HG02763 (cell line): ENCODE measurements around the gene NUDT2.
"Not testable (repeated sequence)": the region's sequence is repeated elsewhere in the genome, so short reads cannot be mapped to it uniquely, and the experiment has no call there.

Experiments
- ATAC-seq: cut with Tn5 transposase; IDR thresholded peaks from one replicate; pipeline ENCODE4 v1.9.1; 2021; ENCODE audit warnings: mild to moderate bottlenecking, moderate library complexity; ENCODE audit not compliant: unreplicated experiment

The NUDT2 gene

GRCh38 chr9:34328987-34329832 is at the start of gene NUDT2, which contains the start of gene KIF24:
Gene NUDT2, plus strand, starts transcription at chr9:34329569. Its CDS starts 9,471 bp downstream, at chr9:34339040.
Gene KIF24, minus strand, starts transcription at chr9:34329268. Its CDS starts 17,922 bp downstream, at chr9:34311346.
- ATAC-seq: peak; percentile 92

GRCh38 chr9:34282096-34282495 is 47.3 kb upstream of the NUDT2 start:
- ATAC-seq: no peak

DNA sequence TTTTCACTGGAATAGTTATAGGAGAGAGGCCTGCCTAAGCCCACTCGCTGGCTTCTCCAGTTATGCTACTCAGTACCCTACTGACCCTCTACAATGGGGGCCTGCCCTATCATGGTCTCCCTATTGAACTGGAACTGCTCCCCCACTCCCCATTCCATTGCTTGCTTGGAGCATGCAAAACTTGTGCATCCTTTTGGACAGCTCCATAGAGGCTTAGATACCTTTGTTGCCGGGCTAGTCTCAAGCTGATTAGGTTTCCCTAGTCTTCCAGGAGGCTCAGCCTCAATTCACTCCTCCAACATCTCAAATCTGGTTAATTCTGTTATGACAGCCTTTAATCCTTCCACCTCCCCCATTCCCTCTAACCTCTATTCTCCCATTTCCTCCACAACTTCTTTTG is 40.2 kb upstream of the NUDT2 start:
- no peak for ATAC-seq

- no peak for ATAC-seq
Measured at GRCh38 chr9:34291023-34291422, 38.3 kb upstream of the NUDT2 start.

GRCh38 chr9:34291423-34291822 is 37.9 kb upstream of the NUDT2 start:
- ATAC-seq: no peak

GRCh38 chr9:34292552-34292951 is 36.8 kb upstream of the NUDT2 start:
- no peak for ATAC-seq

DNA sequence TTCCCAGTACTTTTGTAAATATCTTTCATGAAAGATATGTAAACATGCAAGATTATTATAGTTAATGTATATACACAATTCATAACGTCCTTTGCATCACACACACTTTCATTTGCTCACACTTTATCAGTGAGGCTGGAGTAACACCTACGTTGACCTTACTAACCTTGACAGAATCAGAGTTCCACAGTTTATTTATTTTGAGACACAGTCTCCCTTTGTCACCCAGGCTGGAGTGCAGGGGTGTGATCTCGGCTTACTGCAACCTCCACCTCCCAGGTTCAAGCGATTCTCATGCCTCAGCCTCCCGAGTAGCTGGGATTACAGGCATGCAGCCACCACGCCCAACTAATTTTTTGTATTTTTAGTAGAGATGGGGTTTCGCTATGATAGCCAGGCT is 28.3 kb upstream of the NUDT2 start:
- not testable (repeated sequence) for ATAC-seq

DNA sequence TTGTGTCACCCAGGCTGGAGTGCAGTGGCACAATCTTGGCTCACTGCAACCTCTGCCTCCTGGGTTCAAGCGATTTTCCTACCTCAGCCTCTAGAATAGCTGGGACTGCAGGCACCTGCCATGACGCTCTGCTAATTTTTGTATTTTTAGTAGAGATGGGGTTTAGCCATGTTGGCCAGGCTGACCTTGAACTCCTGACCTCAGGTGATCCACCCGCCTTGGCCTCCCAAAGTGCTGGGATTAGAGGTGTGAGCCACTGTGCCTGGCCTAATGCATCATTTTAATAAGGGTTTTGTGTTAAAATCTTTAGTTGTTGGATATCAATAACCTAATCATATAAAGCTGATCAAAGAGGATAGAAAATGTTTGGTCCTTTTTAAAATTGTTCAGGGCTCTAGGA is 21.1 kb upstream of the NUDT2 start:
- not testable (repeated sequence) for ATAC-seq

DNA sequence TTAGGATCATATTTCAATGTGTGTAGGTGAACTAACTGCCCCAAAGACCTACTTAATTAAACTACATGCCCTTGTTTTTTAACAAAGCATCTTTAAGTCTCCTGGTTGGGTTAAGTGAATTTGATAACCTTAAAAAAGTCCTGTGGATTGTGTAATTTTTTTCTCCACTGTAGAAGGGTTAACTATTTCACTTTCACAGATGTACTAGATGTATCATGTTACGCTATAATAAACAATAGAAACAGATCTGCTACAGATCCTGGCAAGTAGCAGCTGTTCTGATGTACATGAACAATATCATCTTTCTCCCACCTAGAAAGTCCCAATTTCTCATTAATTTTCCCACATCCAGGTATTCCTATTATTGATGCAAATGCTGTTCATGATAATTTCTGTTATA is 19.2 kb upstream of the NUDT2 start:
- no peak for ATAC-seq

GRCh38 chr9:34311499-34312185 is 17.7 kb upstream of the NUDT2 start:
- no peak for ATAC-seq

GRCh38 chr9:34317436-34317835 is 11.9 kb upstream of the NUDT2 start:
- no peak for ATAC-seq

DNA sequence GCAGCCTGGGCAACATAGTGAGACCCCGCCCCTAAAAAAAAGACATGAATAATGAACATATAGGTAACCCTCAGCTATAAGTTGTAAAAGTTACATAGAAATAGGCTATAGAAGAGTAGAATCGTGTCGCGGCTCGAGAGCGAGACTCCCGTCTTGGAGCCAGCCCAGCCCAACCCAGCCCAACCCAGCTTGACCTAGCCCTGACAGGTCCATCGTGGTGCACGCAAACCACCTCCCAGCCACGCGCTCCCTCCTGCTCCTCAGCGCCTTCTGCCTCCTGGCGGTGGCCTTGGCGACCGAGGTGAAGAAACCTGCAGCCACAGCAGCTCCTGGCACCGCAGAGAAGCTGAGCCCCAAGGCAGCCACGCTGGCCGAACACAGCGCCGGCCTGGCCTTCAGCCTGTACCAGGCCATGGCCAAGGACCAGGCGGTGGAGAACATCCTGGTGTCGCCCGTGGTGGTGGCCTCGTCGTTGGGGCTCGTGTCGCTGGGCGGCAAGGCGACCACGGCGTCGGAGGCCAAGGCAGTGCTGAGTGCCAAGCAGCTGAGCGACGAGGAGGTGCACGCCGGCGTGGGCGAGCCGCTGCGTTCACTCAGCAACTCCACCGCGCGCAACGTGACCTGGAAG is 11.1 kb upstream of the NUDT2 start:
- ATAC-seq: no peak

DNA sequence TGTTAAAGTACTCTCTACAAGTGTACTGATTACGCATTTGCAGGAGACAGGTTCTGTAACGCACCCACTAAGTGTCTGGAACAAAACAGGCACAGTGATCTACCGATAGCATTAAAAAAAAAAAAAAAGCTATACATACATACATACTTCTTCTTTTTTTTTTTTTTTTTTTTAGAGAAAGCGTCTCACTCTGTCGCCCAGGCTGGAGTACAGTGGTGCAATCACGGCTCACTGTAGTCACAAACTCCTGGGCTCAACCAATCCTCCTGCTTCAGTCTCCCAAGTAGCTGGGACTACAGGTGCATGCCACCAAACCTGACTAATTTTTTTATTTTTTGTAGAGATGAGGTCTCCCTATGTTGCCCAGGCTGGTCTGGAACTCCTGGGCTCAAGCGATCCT is 7.9 kb upstream of the NUDT2 start:
- ATAC-seq: no peak

GRCh38 chr9:34322899-34323591 is 6.3 kb upstream of the NUDT2 start:
- ATAC-seq: no peak

- no peak for ATAC-seq
Measured at GRCh38 chr9:34326690-34327089, 2.7 kb upstream of the NUDT2 start.

DNA sequence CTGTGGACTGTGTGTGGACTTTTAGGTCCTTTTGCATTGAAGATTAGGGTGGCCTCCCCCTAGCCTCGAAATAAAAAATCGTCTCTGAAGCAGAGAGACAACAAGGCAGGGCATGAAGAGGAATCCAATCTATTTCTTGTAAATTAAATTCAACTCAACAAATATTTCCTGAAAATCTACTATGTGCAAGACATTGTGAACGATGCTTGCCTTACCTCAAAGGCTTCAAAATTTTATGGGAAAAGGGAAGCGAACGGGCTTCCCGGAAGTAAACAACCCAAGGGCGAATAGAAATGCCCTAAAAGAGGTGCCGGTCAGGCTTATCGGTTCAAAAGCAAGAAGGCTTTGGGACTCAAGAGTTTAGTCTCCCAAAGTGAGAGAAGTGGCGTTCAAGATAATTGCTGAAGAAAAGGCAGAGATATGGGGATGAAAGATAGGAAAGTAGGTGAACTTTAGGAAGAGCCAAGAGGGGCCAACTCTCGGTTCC is 826 bp upstream of the NUDT2 start:
- ATAC-seq: peak; percentile 0

GRCh38 chr9:34331196-34331595 is 1.8 kb downstream of the NUDT2 start:
- ATAC-seq: no peak

GRCh38 chr9:34332076-34332964 is 3.0 kb downstream of the NUDT2 start:
- ATAC-seq: no peak

GRCh38 chr9:34333836-34334235 is 4.5 kb downstream of the NUDT2 start:
- no peak for ATAC-seq

- ATAC-seq: no peak
Measured at GRCh38 chr9:34334337-34334824, 5.0 kb downstream of the NUDT2 start.
